A549 treated with AZD9567 at 1 μM for 4 hours (cell line): ENCODE measurements around the gene EMC10. TPM values are rescaled to one million over a fixed set of nuclear protein-coding genes. Genes with fewer than 3 reads are reported as not detected.

ENCODE experiments used
- total RNA-seq: library from RNA; stranded (reverse); fragments of 200-300 nt; extraction: Qiagen RNA extraction; gene quantifications from 5 replicates; pipeline ENCODE4 v1.2.3, GENCODE V29; 2022; ENCODE audit not compliant: insufficient read depth

EMC10 gene
- total RNA-seq, result 114 to 169 TPM (median 165 TPM) in 5 replicates

GRCh38 chr19:50476224-50476906, at the start of gene EMC10, which contains the start of gene GARIN5A:
Gene EMC10, plus strand, starts transcription at chr19:50476507. Its CDS starts 38 bp downstream, at chr19:50476545.
Gene GARIN5A, minus strand, starts transcription at chr19:50476848. Its CDS starts 460 bp downstream, at chr19:50476388.

GRCh38 chr19:50432221-50433028, 43.9 kb upstream of the EMC10 start, which contains the start of gene MYBPC2:
Gene MYBPC2, plus strand, starts transcription at chr19:50432892. Its CDS starts 62 bp downstream, at chr19:50432954.

DNA sequence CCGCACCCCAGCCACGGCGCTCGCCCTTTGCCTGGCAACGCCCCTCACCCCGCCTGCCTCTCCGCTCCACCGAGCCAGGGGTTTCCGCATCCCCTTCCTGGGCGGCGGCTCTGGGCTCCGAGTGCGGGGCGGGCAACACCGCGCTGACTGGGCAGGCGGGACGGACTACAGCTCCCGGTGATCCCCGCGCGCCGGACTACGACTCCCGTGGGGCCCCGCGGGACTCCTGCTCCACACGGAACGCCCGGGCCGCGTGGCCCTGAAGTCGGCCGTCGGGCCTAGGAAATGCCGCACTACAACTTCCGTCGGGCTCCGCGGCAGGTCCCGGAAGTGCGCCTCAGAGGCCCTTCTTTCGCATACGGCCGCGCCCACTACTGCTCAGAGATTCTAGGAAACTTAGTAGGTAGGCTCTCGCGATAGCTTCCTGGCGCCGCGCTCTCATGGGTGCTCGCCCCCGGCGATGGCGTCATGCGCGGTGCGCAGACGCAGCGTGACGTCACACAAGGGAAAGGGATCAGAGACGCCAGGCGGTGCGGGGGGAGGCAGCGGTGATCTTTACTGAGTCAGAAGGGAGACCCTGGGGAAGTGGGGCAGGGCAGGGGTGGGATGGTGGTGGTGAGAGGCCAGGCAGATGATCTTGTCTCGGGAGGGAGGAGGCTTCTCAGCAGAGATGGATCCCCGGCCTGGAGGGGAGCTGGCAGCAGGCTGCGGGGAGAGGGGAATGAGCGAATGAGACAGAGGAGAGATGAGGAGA, 34.9 kb downstream of the EMC10 start, which contains the start of gene JOSD2:
TSS of gene JOSD2 (minus strand) at position 123 of the 754 bp plus-strand sequence. CDS start 760 bp downstream, outside the sequence.

GRCh38 chr19:50513746-50514345, 37.5 kb downstream of the EMC10 start, which contains the start of gene ASPDH:
Gene ASPDH, minus strand, starts transcription at chr19:50513913. Its CDS starts 90 bp downstream, at chr19:50513823.

Other genes with a start within 250 kb of the EMC10 start
- 1.2 to 2.1 TPM (median 1.9 TPM) in 5 replicates for gene KCNC3, start 147.1 kb upstream of the EMC10 start, total RNA-seq
- 0.77 to 1.1 TPM (median 0.91 TPM) in 4 of 5 replicates, not detected in the other for gene NAPSA, start 110.9 kb upstream of the EMC10 start, total RNA-seq
- gene NR1H2, start 100.0 kb upstream of the EMC10 start, total RNA-seq, result 57.6 to 80.9 TPM (median 78.3 TPM) in 5 replicates
- gene POLD1, start 92.2 kb upstream of the EMC10 start, total RNA-seq, result 63.6 to 89.7 TPM (median 86.9 TPM) in 5 replicates
- 0.10 to 0.31 TPM (median 0.19 TPM) in 4 of 5 replicates, not detected in the other for gene SPIB, start 57.6 kb upstream of the EMC10 start, total RNA-seq
- gene MYBPC2, start 43.6 kb upstream of the EMC10 start, total RNA-seq, result not detected in 5 replicates
- gene GARIN5A, start 341 bp downstream of the EMC10 start, total RNA-seq, result 1.5 to 2.6 TPM (median 2.0 TPM) in 4 of 5 replicates, not detected in the other
- gene JOSD2, start 34.7 kb downstream of the EMC10 start, total RNA-seq, result 50.9 to 88.9 TPM (median 81.5 TPM) in 5 replicates
- gene ASPDH, start 37.4 kb downstream of the EMC10 start, total RNA-seq, result not detected in 5 replicates
- 0.30 to 0.40 TPM (median 0.32 TPM) in 4 of 5 replicates, not detected in the other for gene LRRC4B, start 91.9 kb downstream of the EMC10 start, total RNA-seq
- 0.34 to 0.69 TPM (median 0.42 TPM) in 4 of 5 replicates, not detected in the other for gene SYT3, start 163.4 kb downstream of the EMC10 start, total RNA-seq
- gene C19orf81, start 172.9 kb downstream of the EMC10 start, total RNA-seq, result 8.9 to 10.6 TPM (median 10.3 TPM) in 4 of 5 replicates, not detected in the other
- 0.09 to 0.53 TPM (median 0.15 TPM) in 4 of 5 replicates, not detected in the other for gene SHANK1, start 243.3 kb downstream of the EMC10 start, total RNA-seq
- gene CLEC11A, start 246.9 kb downstream of the EMC10 start, total RNA-seq, result 3.6 to 11.4 TPM (median 10.7 TPM) in 5 replicates